CD4-positive, alpha-beta memory T cell (primary cell): ENCODE data around the gene LYPD6B. TPM values are rescaled to one million over a fixed set of nuclear protein-coding genes. Genes with fewer than 3 reads are reported as not detected.
"Not testable (repeated sequence)": the region's sequence is repeated elsewhere in the genome, so short reads cannot be mapped to it uniquely, and the experiment has no call there.

ENCODE experiments used
- CTCF ChIA-PET: fragments of 350-600 bp; sonication (Branson Sonifier 250); formaldehyde crosslinking; loops from one replicate; lab custom pipeline; 2021; ENCODE audit warnings: inconsistent platforms; ENCODE audit not compliant: partially characterized antibody; lab: Charles Lee
- POLR2A ChIA-PET: fragments of 350-600 bp; sonication (Branson Sonifier 250); formaldehyde crosslinking; loops from one replicate; lab custom pipeline; 2021; ENCODE audit not compliant: partially characterized antibody; lab: Charles Lee
- DNase-seq, 5 donors: peaks; one replicate each; pipeline versions ENCODE4 v3.0.0 to v3.0.0-alpha.2; 2020 to 2022; ENCODE audit warnings: mixed read lengths in 1 of 5
- H3K27ac ChIP-seq: one replicate; pipeline ENCODE4 v1.7.0; 2013; ENCODE audit warnings: low read depth, low read length
- H3K27me3 ChIP-seq: 2 replicates; pipeline ENCODE4 v1.7.0; 2013; ENCODE audit warnings: mild to moderate bottlenecking, low read length, moderate library complexity; ENCODE audit not compliant: insufficient read depth
- H3K36me3 ChIP-seq: 2 replicates; pipeline ENCODE4 v1.7.0; 2013; ENCODE audit warnings: mild to moderate bottlenecking, low read length, moderate library complexity; ENCODE audit not compliant: insufficient read depth
- H3K4me1 ChIP-seq: 2 replicates; pipeline ENCODE4 v1.7.0; 2013; ENCODE audit warnings: mild to moderate bottlenecking, low read length, moderate library complexity; ENCODE audit not compliant: insufficient read depth
- H3K4me3 ChIP-seq, 2 donors: one replicate each; pipeline ENCODE4 v1.7.0; 2013; ENCODE audit warnings: low read length in 2 of 2, mild to moderate bottlenecking in 1 of 2
- H3K9me3 ChIP-seq, 2 donors: one replicate each; pipeline ENCODE4 v1.7.0; 2013; ENCODE audit warnings: low read length in 2 of 2, control low read depth in 1 of 2; ENCODE audit not compliant: control insufficient read depth in 1 of 2
- H3K27ac Mint-ChIP-seq, 7 donors: one replicate each; pipeline ENCODE4 v1.8.0; 2020 to 2021; ENCODE audit warnings: mixed read lengths in 7 of 7, mild to moderate bottlenecking in 6 of 7, inconsistent platforms in 3 of 7, moderate library complexity in 3 of 7
- H3K27me3 Mint-ChIP-seq, 2 donors: one replicate each; pipeline ENCODE4 v1.8.0; 2020 to 2021; ENCODE audit warnings: mixed read lengths in 2 of 2
- H3K36me3 Mint-ChIP-seq, 2 donors: one replicate each; pipeline ENCODE4 v1.8.0; 2020 to 2021; ENCODE audit warnings: mixed read lengths in 2 of 2, inconsistent platforms in 1 of 2, mild to moderate bottlenecking in 1 of 2
- H3K4me1 Mint-ChIP-seq, 4 donors: one replicate each; pipeline ENCODE4 v1.8.0; 2020 to 2021; ENCODE audit warnings: mixed read lengths in 4 of 4, mild to moderate bottlenecking in 1 of 4
- H3K4me3 Mint-ChIP-seq, 8 donors: one replicate each; pipeline ENCODE4 v1.8.0; 2020 to 2021; ENCODE audit warnings: mixed read lengths in 8 of 8, mild to moderate bottlenecking in 7 of 8, moderate library complexity in 6 of 8, inconsistent platforms in 3 of 8
- H3K9me3 Mint-ChIP-seq, 8 donors: one replicate each; pipeline ENCODE4 v1.8.0; 2020 to 2021; ENCODE audit warnings: mixed read lengths in 8 of 8, mild to moderate bottlenecking in 5 of 8, inconsistent platforms in 3 of 8, moderate library complexity in 1 of 8
- intact Hi-C: fragments of 100-400 bp; cut with micrococcal nuclease; formaldehyde crosslinking; loops from one replicate; pipeline ENCODE4 v1.15.1; 2023
- polyA plus RNA-seq, 2 donors: library from polyadenylated mRNA; unstranded; fragments of 300-500 nt; fragmentation: Illumina TruSeq; gene quantifications; one replicate each; pipeline ENCODE4 v1.2.3, GENCODE V29; 2021
- total RNA-seq, 2 experiments: library from RNA; stranded (reverse); gene quantifications; one replicate each; pipeline ENCODE4 v1.2.3, GENCODE V29; 2021

LYPD6B gene
- total and polyA plus RNA-seq, 4 experiments from 2014 or later, result not detected

DNA sequence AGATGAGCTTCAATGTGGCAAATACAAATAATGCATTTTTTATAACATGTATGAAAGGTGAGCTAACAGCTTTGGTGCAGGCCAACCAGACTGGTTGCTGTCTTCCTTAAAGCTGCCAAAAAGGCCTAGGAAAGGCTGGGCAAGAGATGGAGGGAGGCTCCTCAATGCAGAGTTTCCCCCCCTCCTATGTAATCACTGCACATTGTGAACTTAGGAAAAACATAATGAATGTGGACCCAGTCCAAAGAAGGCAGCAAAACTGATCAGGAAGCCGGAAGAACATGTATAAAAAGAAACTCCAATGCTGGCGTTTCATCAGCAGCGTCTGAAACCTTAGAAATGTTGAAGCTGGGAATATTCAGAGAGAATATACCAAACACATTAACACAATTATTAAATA is 207.7 kb downstream of the LYPD6B start:
- Mint-ChIP-seq H3K4me1 (no peaks in the 10 kb centered on the region), H3K9me3 (peaks cover 0 to 3% (median 0%) of the 10 kb centered on the region in 8 donors), H3K27ac (no peak overlapping the region), H3K36me3 (no peaks in the 10 kb centered on the region), H3K27me3 (peaks cover 0 to 2% of the 10 kb centered on the region in 2 donors), H3K4me3 (no peak overlapping the region)
- DNase-seq, result no peak
- Histone ChIP-seq H3K4me1 (no peaks in the 10 kb centered on the region), H3K9me3 (no peaks in the 10 kb centered on the region), H3K27me3 (no peaks in the 10 kb centered on the region), H3K36me3 (no peaks in the 10 kb centered on the region), H3K4me3 (no peak overlapping the region), H3K27ac (no peak overlapping the region)
- CTCF ChIA-PET, result no interaction called here
- intact Hi-C loops, result no loop called here
- POLR2A ChIA-PET, result no interaction called here

- H3K4me3 ChIP-seq, H3K27ac ChIP-seq, H3K4me1 Mint-ChIP-seq, H3K36me3 Mint-ChIP-seq, POLR2A ChIA-PET, H3K4me1 ChIP-seq, H3K36me3 ChIP-seq, H3K4me3 Mint-ChIP-seq, H3K9me3 ChIP-seq, DNase-seq, intact Hi-C loops, H3K27me3 ChIP-seq, CTCF ChIA-PET: not testable (repeated sequence)
- Mint-ChIP-seq H3K27me3 (peaks cover 0 to 10% of the 10 kb centered on the region in 2 donors), H3K9me3 (peaks cover 9 to 25% (median 17%) of the 10 kb centered on the region in 8 donors), H3K27ac (peak overlapping the region in 1 of 7 donors; percentile 14)
These were observed 212.9 kb downstream of the LYPD6B start for GRCh38 chr2:149251436-149251835.

DNA sequence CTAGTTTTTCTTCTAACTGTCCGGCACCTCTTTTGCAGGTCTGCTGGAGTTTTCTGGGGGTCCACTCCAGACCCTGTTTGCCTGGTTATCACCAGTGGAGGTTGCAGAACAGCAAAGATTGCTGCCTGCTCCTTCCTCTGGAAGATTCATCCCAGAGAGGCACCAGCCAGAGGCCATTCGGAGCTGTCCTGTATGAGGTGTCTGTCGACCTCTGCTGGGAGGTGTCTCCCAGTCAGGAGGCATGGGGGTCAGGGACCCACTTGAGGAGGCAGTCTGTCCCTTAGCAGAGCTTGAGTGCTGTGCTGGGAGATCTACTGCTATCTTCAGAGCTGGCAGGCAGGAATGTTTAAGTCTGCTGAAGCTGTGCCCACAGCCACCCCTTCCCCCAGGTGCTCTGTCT is 218.4 kb downstream of the LYPD6B start:
- CTCF ChIA-PET, H3K27ac ChIP-seq, H3K36me3 ChIP-seq, H3K27ac Mint-ChIP-seq, H3K4me3 ChIP-seq, H3K9me3 ChIP-seq, H3K4me1 Mint-ChIP-seq, DNase-seq, H3K27me3 ChIP-seq, POLR2A ChIA-PET, H3K36me3 Mint-ChIP-seq, H3K4me1 ChIP-seq, intact Hi-C loops, H3K4me3 Mint-ChIP-seq: not testable (repeated sequence)
- Mint-ChIP-seq H3K9me3 (peaks cover 7 to 25% (median 21%) of the 10 kb centered on the region in 8 donors), H3K27me3 (peaks cover 0 to 20% of the 10 kb centered on the region in 2 donors)

DNA sequence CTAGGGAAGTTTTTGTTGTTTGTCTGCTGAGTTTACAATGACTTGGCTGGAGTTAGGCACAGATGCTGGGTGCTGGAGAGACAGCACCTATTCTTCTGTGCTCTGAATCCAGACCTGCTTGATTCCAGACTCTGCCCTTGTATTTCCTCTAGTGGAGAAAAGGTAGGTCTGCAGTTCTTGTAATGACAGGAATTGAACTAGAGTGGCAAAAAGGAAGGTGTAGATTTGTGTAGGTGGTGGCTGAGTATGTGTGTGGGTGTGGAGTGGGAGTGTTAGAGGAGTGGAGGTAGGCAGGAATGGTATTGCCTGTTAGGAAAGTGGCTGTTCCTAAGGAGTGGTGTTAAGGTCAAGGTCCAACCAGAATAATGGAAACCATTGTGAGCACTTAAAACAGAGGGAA is 220.0 kb downstream of the LYPD6B start:
- POLR2A ChIA-PET, result no interaction called here
- Mint-ChIP-seq H3K9me3 (peaks cover 7 to 24% (median 21%) of the 10 kb centered on the region in 8 donors), H3K27ac (no peak overlapping the region), H3K27me3 (peaks cover 4 to 17% of the 10 kb centered on the region in 2 donors), H3K4me3 (no peak overlapping the region), H3K4me1 (no peaks in the 10 kb centered on the region), H3K36me3 (no peaks in the 10 kb centered on the region)
- H3K4me1 ChIP-seq, result no peaks in the 10 kb centered on the region
- intact Hi-C loops, result no loop called here
- H3K27me3 ChIP-seq, result no peaks in the 10 kb centered on the region
- H3K36me3 ChIP-seq, result no peaks in the 10 kb centered on the region
- no peak for DNase-seq
- H3K4me3 ChIP-seq, result no peak overlapping the region
- CTCF ChIA-PET, result interaction anchor here (0.6 kb wide), 1 partner anchor 81 kb away, joined by 3 read pairs; no protein-coding TSS in a partner anchor
- no peaks in the 10 kb centered on the region for H3K9me3 ChIP-seq
- no peak overlapping the region for H3K27ac ChIP-seq

DNA sequence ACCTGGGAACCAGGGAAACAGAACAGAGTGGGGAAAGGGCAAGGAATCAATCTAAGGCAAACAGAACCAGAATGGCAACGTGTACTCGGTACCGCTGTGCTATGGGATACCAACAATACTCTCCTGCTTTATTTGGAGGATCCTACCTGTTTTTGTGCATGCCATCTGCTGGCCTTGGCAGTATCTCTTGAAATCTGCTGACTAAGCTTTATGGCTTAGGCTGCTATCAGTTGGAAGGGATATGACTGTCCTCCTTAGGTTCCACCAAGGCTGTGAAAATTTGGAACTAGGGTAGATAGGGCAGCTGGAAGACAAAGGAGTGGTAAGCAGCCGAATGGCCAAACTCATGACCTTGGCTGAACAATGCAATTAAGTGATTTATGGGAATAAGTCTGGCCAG is 220.6 kb downstream of the LYPD6B start:
- ChIA-PET POLR2A (no interaction called here), CTCF (no interaction called here)
- Histone ChIP-seq H3K9me3 (no peaks in the 10 kb centered on the region), H3K4me1 (no peaks in the 10 kb centered on the region), H3K27ac (no peak overlapping the region), H3K36me3 (no peaks in the 10 kb centered on the region), H3K4me3 (no peak overlapping the region), H3K27me3 (no peaks in the 10 kb centered on the region)
- intact Hi-C loops, result no loop called here
- DNase-seq, result no peak
- Mint-ChIP-seq H3K4me3 (no peak overlapping the region), H3K36me3 (no peaks in the 10 kb centered on the region), H3K4me1 (no peaks in the 10 kb centered on the region), H3K9me3 (peaks cover 6 to 24% (median 19%) of the 10 kb centered on the region in 8 donors), H3K27me3 (peaks cover 4 to 17% of the 10 kb centered on the region in 2 donors), H3K27ac (no peak overlapping the region)

DNA sequence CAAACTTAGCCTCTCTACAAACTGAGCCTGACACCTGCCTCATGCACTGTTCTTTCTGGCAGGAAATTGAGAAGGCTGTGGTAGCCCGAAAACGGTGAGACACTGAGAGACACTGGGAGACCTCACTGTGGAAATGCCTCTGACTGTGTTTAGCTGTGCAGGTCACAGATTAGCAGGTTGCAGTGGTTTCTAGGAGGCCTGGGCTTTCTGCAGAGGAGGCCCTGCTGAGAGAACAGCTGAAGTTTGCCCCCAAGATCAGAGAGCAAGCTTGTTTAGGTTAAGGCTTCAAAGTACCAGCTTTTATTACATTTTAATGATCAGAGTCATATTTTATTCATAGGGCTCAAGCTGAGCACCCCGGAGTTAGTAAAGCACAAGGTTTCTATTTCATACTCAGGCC is 223.2 kb downstream of the LYPD6B start:
- Histone ChIP-seq H3K27ac (no peak overlapping the region), H3K36me3 (no peaks in the 10 kb centered on the region), H3K4me1 (no peaks in the 10 kb centered on the region), H3K4me3 (no peak overlapping the region), H3K9me3 (no peaks in the 10 kb centered on the region), H3K27me3 (no peaks in the 10 kb centered on the region)
- DNase-seq, result no peak
- Mint-ChIP-seq H3K4me3 (no peak overlapping the region), H3K4me1 (no peaks in the 10 kb centered on the region), H3K36me3 (no peaks in the 10 kb centered on the region), H3K27me3 (peaks cover 4 to 11% of the 10 kb centered on the region in 2 donors), H3K27ac (no peak overlapping the region), H3K9me3 (peaks cover 0 to 5% (median 1%) of the 10 kb centered on the region in 8 donors)
- ChIA-PET POLR2A (no interaction called here), CTCF (no interaction called here)
- intact Hi-C loops, result no loop called here

Other genes starting within 250 kb of the LYPD6B start
- gene KIF5C, start 163.5 kb upstream of the LYPD6B start, total RNA-seq, result 10 to 100 TPM; 21.1 to 21.3 TPM
- 1 to 10 TPM; 3.0 to 5.4 TPM for gene KIF5C, start 163.5 kb upstream of the LYPD6B start, polyA plus RNA-seq